Ramos (cell line): Measurements from ENCODE around the gene SPDYC.

ENCODE experiments used
- in situ Hi-C: fragments of 300-500 bp; cut with MboI; formaldehyde crosslinking; loops from one replicate; pipeline ENCODE4 v1.14.3; 2022; ENCODE audit warnings: low sequenced_read_pairs; ENCODE audit not compliant: unreplicated experiment

Gene SPDYC

GRCh38 chr11:65189191-65189590 is 19.2 kb downstream of the SPDYC start:
- in situ Hi-C loops, result no loop called here

- in situ Hi-C loops, result no loop called here
These were observed 24.5 kb downstream of the SPDYC start for GRCh38 chr11:65194564-65194963.

GRCh38 chr11:65204143-65204542 is 34.1 kb downstream of the SPDYC start:
- in situ Hi-C loops, result no loop called here

- in situ Hi-C loops, result no loop called here
These were observed 34.9 kb downstream of the SPDYC start for GRCh38 chr11:65204646-65205601.

GRCh38 chr11:65205602-65205967 is 35.6 kb downstream of the SPDYC start:
- in situ Hi-C loops, result no loop called here

- in situ Hi-C loops, result no loop called here
These were observed 36.4 kb downstream of the SPDYC start for GRCh38 chr11:65206441-65206841.

- in situ Hi-C loops, result no loop called here
These were observed 36.9 kb downstream of the SPDYC start for GRCh38 chr11:65206901-65207300.

GRCh38 chr11:65207918-65208784 is 38.1 kb downstream of the SPDYC start:
- in situ Hi-C loops, result no loop called here

GRCh38 chr11:65208785-65209710 is 39.0 kb downstream of the SPDYC start:
- in situ Hi-C loops, result no loop called here

- in situ Hi-C loops, result no loop called here
These were observed 39.8 kb downstream of the SPDYC start for GRCh38 chr11:65209711-65210360.

- in situ Hi-C loops, result no loop called here
These were observed 40.3 kb downstream of the SPDYC start for GRCh38 chr11:65210361-65210731.

GRCh38 chr11:65210748-65211147 is 40.7 kb downstream of the SPDYC start:
- in situ Hi-C loops, result no loop called here

GRCh38 chr11:65211293-65212105 is 41.5 kb downstream of the SPDYC start:
- in situ Hi-C loops, result no loop called here

GRCh38 chr11:65212226-65212801 is 42.3 kb downstream of the SPDYC start:
- in situ Hi-C loops, result no loop called here

GRCh38 chr11:65213322-65214211 is 43.5 kb downstream of the SPDYC start:
- in situ Hi-C loops, result no loop called here

- in situ Hi-C loops, result no loop called here
These were observed 44.3 kb downstream of the SPDYC start for GRCh38 chr11:65214212-65214845.

GRCh38 chr11:65215441-65216076 is 45.5 kb downstream of the SPDYC start:
- in situ Hi-C loops, result no loop called here
